ENCODE data around the gene ISY1.

The ISY1 gene

GRCh38 chr3:129085818-129086217 lies 75.0 kb downstream of the ISY1 start:
- Histone ChIP-seq H3K9ac (ENCODE audit: low read length) (no peak overlapping the region), H3K79me2 (ENCODE audit: insufficient read depth, low read length) (no peaks in the 10 kb centered on the region), H3K4me3 (ENCODE audit: low read depth, low read length, poor library complexity, severe bottlenecking) (no peak overlapping the region), H3K4me2 (ENCODE audit: low read length) (no peak overlapping the region), H2AFZ (ENCODE audit: low read length) (no peak overlapping the region), H4K20me1 (ENCODE audit: insufficient read depth, low read length) (no peaks in the 10 kb centered on the region), H3K27me3 (ENCODE audit: insufficient read depth, low read length) (no peaks in the 10 kb centered on the region), H3K36me3 (ENCODE audit: insufficient read depth, low read length) (no peaks in the 10 kb centered on the region), H3K9me2 (ENCODE audit: low read depth, low read length) (no peaks in the 10 kb centered on the region), H3K9me3 (ENCODE audit: low read length) (no peaks in the 10 kb centered on the region), H3K27ac (ENCODE audit: low read depth, low read length, poor library complexity, severe bottlenecking) (no peak overlapping the region), H3F3A (ENCODE audit: insufficient read depth, low read length) (no peaks in the 10 kb centered on the region), H3K4me1 (ENCODE audit: insufficient read depth, low read length, severe bottlenecking) (no peaks in the 10 kb centered on the region)
- no peak for TF ChIP-seq EZH2 (IDR thresholded peaks at IDR 0.05; ENCODE audit: borderline replicate concordance, low read length)
- TF ChIP-seq CTCF (IDR thresholded peaks at IDR 0.05; ENCODE audit: low read length), result no peak

GRCh38 chr3:129085165-129085715 lies 75.6 kb downstream of the ISY1 start:
- no peaks in the 10 kb centered on the region for H3K9me2 ChIP-seq (ENCODE audit: low read depth, low read length)
- H3K9ac ChIP-seq (ENCODE audit: low read length), result no peak overlapping the region
- no peaks in the 10 kb centered on the region for H3K4me1 ChIP-seq (ENCODE audit: insufficient read depth, low read length, severe bottlenecking)
- TF ChIP-seq CTCF (IDR thresholded peaks at IDR 0.05; ENCODE audit: low read length) (no peak), EZH2 (IDR thresholded peaks at IDR 0.05; ENCODE audit: borderline replicate concordance, low read length) (no peak)
- no peak overlapping the region for H3K27ac ChIP-seq (ENCODE audit: low read depth, low read length, poor library complexity, severe bottlenecking)
- no peak overlapping the region for H3K4me3 ChIP-seq (ENCODE audit: low read depth, low read length, poor library complexity, severe bottlenecking)
- H3K4me2 ChIP-seq (ENCODE audit: low read length), result no peak overlapping the region
- H3K9me3 ChIP-seq (ENCODE audit: low read length), result no peaks in the 10 kb centered on the region
- H3K27me3 ChIP-seq (ENCODE audit: insufficient read depth, low read length), result no peaks in the 10 kb centered on the region
- H3K36me3 ChIP-seq (ENCODE audit: insufficient read depth, low read length), result no peaks in the 10 kb centered on the region
- H4K20me1 ChIP-seq (ENCODE audit: insufficient read depth, low read length), result no peaks in the 10 kb centered on the region
- H3F3A ChIP-seq (ENCODE audit: insufficient read depth, low read length), result no peaks in the 10 kb centered on the region
- no peak overlapping the region for H2AFZ ChIP-seq (ENCODE audit: low read length)
- no peaks in the 10 kb centered on the region for H3K79me2 ChIP-seq (ENCODE audit: insufficient read depth, low read length)

- TF ChIP-seq EZH2 (IDR thresholded peaks at IDR 0.05; ENCODE audit: borderline replicate concordance, low read length), result no peak
- no peak for TF ChIP-seq CTCF (IDR thresholded peaks at IDR 0.05; ENCODE audit: low read length)
- no peak overlapping the region for H3K4me2 ChIP-seq (ENCODE audit: low read length)
- H3K27ac ChIP-seq (ENCODE audit: low read depth, low read length, poor library complexity, severe bottlenecking), result no peak overlapping the region
- H3K9me2 ChIP-seq (ENCODE audit: low read depth, low read length), result no peaks in the 10 kb centered on the region
- H3K79me2 ChIP-seq (ENCODE audit: insufficient read depth, low read length), result no peaks in the 10 kb centered on the region
- H3K27me3 ChIP-seq (ENCODE audit: insufficient read depth, low read length), result no peaks in the 10 kb centered on the region
- H3K9me3 ChIP-seq (ENCODE audit: low read length), result no peaks in the 10 kb centered on the region
- no peak overlapping the region for H2AFZ ChIP-seq (ENCODE audit: low read length)
- H4K20me1 ChIP-seq (ENCODE audit: insufficient read depth, low read length), result no peaks in the 10 kb centered on the region
- H3K4me3 ChIP-seq (ENCODE audit: low read depth, low read length, poor library complexity, severe bottlenecking), result no peak overlapping the region
- no peaks in the 10 kb centered on the region for H3K36me3 ChIP-seq (ENCODE audit: insufficient read depth, low read length)
- H3F3A ChIP-seq (ENCODE audit: insufficient read depth, low read length), result no peaks in the 10 kb centered on the region
- H3K9ac ChIP-seq (ENCODE audit: low read length), result no peak overlapping the region
- no peaks in the 10 kb centered on the region for H3K4me1 ChIP-seq (ENCODE audit: insufficient read depth, low read length, severe bottlenecking)
Measured at GRCh38 chr3:129084501-129084900, 76.4 kb downstream of the ISY1 start.
